GM10248 (cell line): ENCODE results near the gene ADAM33.

Source experiments
- CTCF ChIA-PET: fragments of 300-600 bp; sonication (Branson Sonifier 250); formaldehyde crosslinking; extraction: SDS; loops from one replicate; lab custom pipeline; 2021; ENCODE audit warnings: antibody characterized with exemption; lab: Yijun Ruan, JAX
- POLR2A ChIA-PET: fragments of 350-650 bp; sonication (Branson Sonifier 250); formaldehyde crosslinking; extraction: SDS; loops from one replicate; lab custom pipeline; 2020; ENCODE audit warnings: antibody characterized with exemption; lab: Yijun Ruan, JAX
- DNase-seq: peaks from one replicate; pipeline ENCODE4 v3.0.0; 2012; ENCODE audit errors: extremely low spot score
- TF ChIP-seq, protein P1 (sequence below): IDR thresholded peaks from 2 replicates; pipeline ENCODE4 v1.5.1; 2012; ENCODE audit warnings: mild to moderate bottlenecking, low read depth; ENCODE audit errors: extremely low read depth, missing control alignments, control extremely low read depth

Gene ADAM33

GRCh38 chr20:3697588-3698305 lies 15.9 kb upstream of the ADAM33 start:
- DNase-seq = no peak
- POLR2A ChIA-PET = interaction anchor here (0.5 kb wide), 1 partner anchor 148 kb away, joined by 3 read pairs; no protein-coding TSS in a partner anchor
- TF ChIP-seq, protein P1, sequence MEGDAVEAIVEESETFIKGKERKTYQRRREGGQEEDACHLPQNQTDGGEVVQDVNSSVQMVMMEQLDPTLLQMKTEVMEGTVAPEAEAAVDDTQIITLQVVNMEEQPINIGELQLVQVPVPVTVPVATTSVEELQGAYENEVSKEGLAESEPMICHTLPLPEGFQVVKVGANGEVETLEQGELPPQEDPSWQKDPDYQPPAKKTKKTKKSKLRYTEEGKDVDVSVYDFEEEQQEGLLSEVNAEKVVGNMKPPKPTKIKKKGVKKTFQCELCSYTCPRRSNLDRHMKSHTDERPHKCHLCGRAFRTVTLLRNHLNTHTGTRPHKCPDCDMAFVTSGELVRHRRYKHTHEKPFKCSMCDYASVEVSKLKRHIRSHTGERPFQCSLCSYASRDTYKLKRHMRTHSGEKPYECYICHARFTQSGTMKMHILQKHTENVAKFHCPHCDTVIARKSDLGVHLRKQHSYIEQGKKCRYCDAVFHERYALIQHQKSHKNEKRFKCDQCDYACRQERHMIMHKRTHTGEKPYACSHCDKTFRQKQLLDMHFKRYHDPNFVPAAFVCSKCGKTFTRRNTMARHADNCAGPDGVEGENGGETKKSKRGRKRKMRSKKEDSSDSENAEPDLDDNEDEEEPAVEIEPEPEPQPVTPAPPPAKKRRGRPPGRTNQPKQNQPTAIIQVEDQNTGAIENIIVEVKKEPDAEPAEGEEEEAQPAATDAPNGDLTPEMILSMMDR = no peak
- CTCF ChIA-PET = interaction anchor here (0.9 to 8.9 kb wide), 3 partner anchors 10 to 21 kb away, joined by 3 to 64 read pairs (median 13); no protein-coding TSS in a partner anchor

DNA sequence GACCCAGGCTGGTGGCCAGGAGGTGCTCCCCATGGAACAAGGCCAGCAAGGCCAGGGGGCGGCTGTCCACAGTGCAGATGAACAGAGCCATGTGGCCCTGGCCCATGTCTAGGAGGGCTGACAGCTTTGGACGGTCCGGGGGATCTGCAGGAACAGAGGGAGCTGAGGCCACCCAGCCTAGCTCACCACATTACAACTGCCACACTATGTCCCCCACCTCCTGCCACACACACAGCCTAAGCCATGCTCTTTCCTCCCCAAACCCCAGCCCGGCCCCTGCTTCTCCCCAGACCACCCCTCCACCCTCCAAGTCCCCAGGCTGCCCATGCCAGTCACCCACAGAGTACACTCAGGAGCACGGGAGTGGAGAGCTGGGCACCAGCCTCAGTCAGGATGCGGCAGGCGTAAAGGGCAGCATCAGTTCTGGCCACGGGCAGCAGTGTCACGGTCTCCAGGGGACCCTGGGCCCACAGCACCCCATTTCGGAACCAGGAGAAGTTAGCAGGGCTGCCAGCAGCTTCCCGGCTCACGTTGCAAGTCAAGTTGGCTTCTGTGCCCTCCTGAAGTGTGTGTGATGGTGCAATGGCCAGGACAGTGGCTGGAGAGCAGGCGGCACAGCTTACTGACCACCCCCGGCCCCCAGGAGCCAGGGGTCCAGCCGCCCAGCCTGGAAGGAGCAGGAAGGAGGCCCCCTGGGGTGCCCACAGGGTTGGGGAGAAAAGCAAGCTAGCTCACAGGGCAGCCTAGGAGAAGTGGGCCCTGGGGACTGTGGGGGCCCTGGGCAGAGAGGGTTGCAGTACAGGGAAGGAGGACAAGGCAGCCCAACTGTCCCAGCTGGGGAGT lies 15.2 kb upstream of the ADAM33 start:
- CTCF ChIA-PET = interaction anchor here (0.9 to 8.9 kb wide), 4 partner anchors 11 to 39 kb away, joined by 3 to 64 read pairs (median 8); no protein-coding TSS in a partner anchor
- POLR2A ChIA-PET = interaction anchor here (0.5 kb wide), 1 partner anchor 148 kb away, joined by 3 read pairs; no protein-coding TSS in a partner anchor
- DNase-seq = no peak
- TF ChIP-seq, protein P1 = no peak

GRCh38 chr20:3696200-3696599 lies 14.4 kb upstream of the ADAM33 start:
- TF ChIP-seq, protein P1 = peak; percentile 17
- ChIA-PET CTCF (interaction anchor here (1.1 to 8.9 kb wide), 3 partner anchors 14 to 39 kb away, joined by 4 to 64 read pairs (median 13); no protein-coding TSS in a partner anchor), POLR2A (no interaction called here)

DNA sequence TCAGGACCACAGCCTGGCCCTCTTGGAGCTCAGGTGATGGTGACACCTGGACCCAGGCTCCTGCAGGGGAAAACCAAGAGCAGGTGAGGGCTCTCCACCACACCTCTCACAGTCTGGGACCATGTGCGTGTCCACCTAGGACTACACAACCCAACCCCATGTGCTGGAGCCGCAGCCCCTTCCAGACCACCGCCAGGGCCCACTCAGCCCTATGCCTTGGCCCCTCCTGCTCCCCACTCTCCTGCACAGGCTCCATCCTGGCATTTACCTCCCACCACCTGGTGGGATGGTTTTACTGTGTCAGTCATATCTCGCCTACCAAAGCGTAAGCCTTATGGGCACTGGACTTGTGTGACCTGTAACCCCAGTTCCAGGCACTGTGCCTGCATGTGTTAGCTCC lies 13.1 kb upstream of the ADAM33 start:
- ChIA-PET POLR2A (no interaction called here), CTCF (interaction anchor here (0.8 to 8.9 kb wide), 4 partner anchors 9 to 18 kb away, joined by 5 to 64 read pairs (median 6); no protein-coding TSS in a partner anchor)
- TF ChIP-seq, protein P1 = no peak
- DNase-seq = no peak

More at GRCh38 chr20:3696200-3696599, 14.4 kb upstream of the ADAM33 start:
- no peak for DNase-seq

DNA sequence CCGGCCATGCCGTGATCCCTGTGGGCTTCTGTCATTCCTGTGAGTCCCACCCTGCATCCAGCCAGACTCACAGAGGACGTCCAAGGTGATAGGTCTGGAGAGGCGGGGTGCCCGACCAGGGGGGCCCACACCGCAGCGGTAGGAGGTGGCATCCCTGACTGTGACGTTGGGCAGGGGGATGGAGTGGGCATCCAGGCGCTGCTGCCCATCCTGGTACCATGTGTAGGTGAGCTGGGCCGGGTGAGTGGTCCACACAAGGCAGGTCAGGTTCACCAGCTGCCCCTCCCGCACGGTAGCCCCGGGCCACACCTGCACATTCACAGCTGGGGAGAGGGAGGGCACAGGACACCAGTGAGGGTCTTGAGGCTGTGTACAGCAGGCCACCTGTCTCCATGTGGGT lies 11.6 kb upstream of the ADAM33 start:
- CTCF ChIA-PET = interaction anchor here (1.1 to 8.9 kb wide), 3 partner anchors 11 to 17 kb away, joined by 3 to 64 read pairs (median 6); no protein-coding TSS in a partner anchor

More for the DNA sequence above, 11.6 kb upstream of the ADAM33 start:
- POLR2A ChIA-PET = no interaction called here
- DNase-seq = no peak
- TF ChIP-seq, protein P1 = no peak
